GM23338 (cell line): ENCODE data around the gene TRIM15. TPM values are rescaled to one million over a fixed set of nuclear protein-coding genes. Genes with fewer than 3 reads are reported as not detected.

Experiments
- ATAC-seq: fragments of 200-7000 bp; cut with Tn5 transposase; 3 replicates; pipeline ENCODE4 v1.9.1; 2020
- DNase-seq: peaks from one replicate; pipeline ENCODE4 v3.0.0-alpha.2; 2015; ENCODE audit warnings: low spot score
- H2AFZ ChIP-seq: fragments of 200-600 bp; sonication (generic); 2 replicates; pipeline ENCODE4 v1.8.0; 2016; ENCODE audit warnings: antibody characterized with exemption, mild to moderate bottlenecking, moderate library complexity
- H3F3A ChIP-seq: fragments of 200-600 bp; sonication (generic); replicated peaks from 2 replicates; pipeline ENCODE4 v1.8.0; 2017; ENCODE audit warnings: antibody characterized with exemption, mixed run types, low read depth
- H3K27ac ChIP-seq: fragments of 200-600 bp; sonication (generic); 2 replicates; pipeline ENCODE4 v1.6.1; 2016; ENCODE audit warnings: low read depth
- H3K27me3 ChIP-seq: fragments of 200-600 bp; sonication (generic); 2 replicates; pipeline ENCODE4 v1.8.0; 2016; ENCODE audit warnings: mild to moderate bottlenecking, mixed run types, moderate library complexity; ENCODE audit not compliant: insufficient read depth
- H3K36me3 ChIP-seq: fragments of 200-600 bp; sonication (generic); 2 replicates; pipeline ENCODE4 v1.8.0; 2016; ENCODE audit warnings: mild to moderate bottlenecking; ENCODE audit not compliant: insufficient read depth
- H3K4me1 ChIP-seq: fragments of 200-600 bp; sonication (generic); 2 replicates; pipeline ENCODE4 v1.8.0; 2016; ENCODE audit warnings: mild to moderate bottlenecking, moderate library complexity; ENCODE audit not compliant: insufficient read depth
- H3K4me2 ChIP-seq: fragments of 200-600 bp; sonication (generic); 2 replicates; pipeline ENCODE4 v1.7.1; 2017; ENCODE audit warnings: mixed run types
- H3K4me3 ChIP-seq: fragments of 200-600 bp; sonication (generic); 2 replicates; pipeline ENCODE4 v1.6.1; 2016; ENCODE audit warnings: mixed run types
- H3K79me2 ChIP-seq: fragments of 200-600 bp; sonication (generic); replicated peaks from 2 replicates; pipeline ENCODE4 v1.8.0; 2017; ENCODE audit warnings: mild to moderate bottlenecking; ENCODE audit not compliant: insufficient read depth
- H3K9me2 ChIP-seq: fragments of 200-600 bp; sonication (generic); 2 replicates; pipeline ENCODE4 v1.8.0; 2017; ENCODE audit not compliant: insufficient read depth
- H4K20me1 ChIP-seq: fragments of 200-600 bp; sonication (generic); replicated peaks from 2 replicates; pipeline ENCODE4 v1.8.0; 2017; ENCODE audit warnings: mild to moderate bottlenecking; ENCODE audit not compliant: insufficient read depth
- H3K27ac Mint-ChIP-seq: 2 replicates; pipeline ENCODE4 v1.8.0; 2020; ENCODE audit warnings: inconsistent platforms, mild to moderate bottlenecking, moderate library complexity, mixed read lengths
- H3K27me3 Mint-ChIP-seq: 3 replicates; pipeline ENCODE4 v1.8.0; 2022; ENCODE audit warnings: low read depth, mild to moderate bottlenecking, moderate library complexity, mixed read lengths, inconsistent platforms; ENCODE audit not compliant: insufficient read depth, poor library complexity
- H3K36me3 Mint-ChIP-seq: 3 replicates; pipeline ENCODE4 v1.8.0; 2021; ENCODE audit warnings: low read depth, mild to moderate bottlenecking, inconsistent platforms, moderate library complexity, mixed read lengths
- H3K4me1 Mint-ChIP-seq: 3 replicates; pipeline ENCODE4 v1.8.0; 2020; ENCODE audit warnings: mild to moderate bottlenecking, inconsistent platforms, mixed read lengths
- H3K4me3 Mint-ChIP-seq: 3 replicates; pipeline ENCODE4 v1.8.0; 2021; ENCODE audit warnings: moderate library complexity, mild to moderate bottlenecking, inconsistent platforms, mixed read lengths
- H3K9me3 Mint-ChIP-seq: 3 replicates; pipeline ENCODE4 v1.8.0; 2020; ENCODE audit warnings: moderate library complexity, mild to moderate bottlenecking, inconsistent platforms, mixed read lengths
- CREB1 ChIP-seq: fragments of 250-450 bp; sonication (Bioruptor Pico); IDR thresholded peaks from 2 replicates; pipeline ENCODE4 v1.5.0; 2020; ENCODE audit warnings: low read depth, mild to moderate bottlenecking, moderate library complexity
- EZH2phosphoT487 ChIP-seq: fragments of 200-600 bp; sonication (generic); IDR thresholded peaks from one replicate; pipeline ENCODE4 v1.8.1; 2018; ENCODE audit warnings: antibody characterized with exemption; ENCODE audit not compliant: unreplicated experiment
- POLR2AphosphoS5 ChIP-seq: IDR thresholded peaks from 2 replicates; pipeline ENCODE4 v1.6.1; 2016; ENCODE audit warnings: antibody characterized with exemption, low read depth
- STAT1 ChIP-seq: IDR thresholded peaks from one replicate; pipeline ENCODE4 v1.6.1; 2016; ENCODE audit warnings: antibody characterized with exemption; ENCODE audit not compliant: unreplicated experiment
- ZNF114 ChIP-seq: fragments of 250-450 bp; sonication (Bioruptor Pico); IDR thresholded peaks from 2 replicates; pipeline ENCODE4 v1.5.0; 2020; ENCODE audit warnings: mild to moderate bottlenecking, moderate library complexity
- ZNF331 ChIP-seq: fragments of 250-450 bp; sonication (Bioruptor Pico); IDR thresholded peaks from 2 replicates; pipeline ENCODE4 v1.5.0; 2020; ENCODE audit warnings: low read depth, mild to moderate bottlenecking, moderate library complexity
- polyA plus RNA-seq: library from polyadenylated mRNA; unstranded; fragments of >200 nt; fragmentation: Nextera tagmentation; extraction: Ambion mirVana; gene quantifications from 2 replicates; pipeline ENCODE4 v1.2.1, GENCODE V29; 2016
- total RNA-seq: library from RNA; depleted of rRNA; stranded (reverse); fragments of >200 nt; shearing (Covaris generic); gene quantifications from 2 replicates; pipeline ENCODE4 v1.2.3, GENCODE V29; 2014
- TF ChIP-seq, protein P1 (sequence below): fragments of 250-450 bp; sonication (Bioruptor Pico); IDR thresholded peaks from 2 replicates; pipeline ENCODE4 v1.5.0; 2020; ENCODE audit warnings: mild to moderate bottlenecking, moderate library complexity
- TF ChIP-seq, protein P2 (sequence below), 2 experiments: fragments of 200-600 bp in 1 of 2; sonication (generic) in 1 of 2; conservative IDR thresholded peaks; 2 replicates each; pipeline versions ENCODE4 v1.5.1 to v1.6.1; 2016 to 2017; ENCODE audit warnings: antibody characterized with exemption in 2 of 2, low read depth in 2 of 2, mild to moderate bottlenecking in 2 of 2, moderate library complexity in 1 of 2

The TRIM15 gene
- total and polyA plus RNA-seq, 2 experiments from 2014 or later: 0.21 to 1.0 TPM

DNA sequence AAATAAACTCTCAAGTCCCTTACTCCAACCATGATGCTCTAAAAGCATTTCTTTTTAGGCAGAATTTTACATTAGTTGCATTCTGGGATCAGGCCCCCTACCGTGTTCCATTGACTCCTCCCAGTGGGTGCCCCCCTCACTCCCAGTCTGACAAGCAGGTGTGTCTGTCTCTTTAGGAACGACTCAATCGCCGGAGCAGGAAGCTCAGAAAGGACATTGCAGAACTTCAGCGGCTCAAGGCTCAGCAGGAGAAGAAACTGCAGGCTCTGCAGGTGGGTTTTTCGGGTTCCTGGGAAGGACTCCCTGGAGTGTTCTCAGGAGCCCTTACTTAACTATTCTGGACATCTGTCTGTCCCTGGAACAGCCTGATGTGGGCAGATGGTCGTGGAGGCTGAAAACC is 17.5 kb upstream of the TRIM15 start:
- H2AFZ ChIP-seq: no peak overlapping the region
- ATAC-seq: peak; percentile 74
- peaks cover 5% of the 10 kb centered on the region for H3K4me1 Mint-ChIP-seq
- H3K27me3 Mint-ChIP-seq: no peaks in the 10 kb centered on the region
- no peaks in the 10 kb centered on the region for H3K79me2 ChIP-seq
- H3K27ac ChIP-seq: no peak overlapping the region
- H3F3A ChIP-seq: no peaks in the 10 kb centered on the region
- no peak overlapping the region for H3K4me3 ChIP-seq
- no peaks in the 10 kb centered on the region for H3K36me3 Mint-ChIP-seq
- no peak overlapping the region for H3K27ac Mint-ChIP-seq
- no peak for DNase-seq
- H3K27me3 ChIP-seq: no peaks in the 10 kb centered on the region
- peak overlapping the region; percentile 51; the same call in 1 of the 2 replicates for H3K4me2 ChIP-seq
- H3K4me1 ChIP-seq: no peaks in the 10 kb centered on the region
- no peaks in the 10 kb centered on the region for H4K20me1 ChIP-seq
- no peaks in the 10 kb centered on the region for H3K9me2 ChIP-seq
- no peak for TF ChIP-seq CREB1 (CRISPR knock-in tag)
- no peak for TF ChIP-seq ZNF114
- no peak for TF ChIP-seq POLR2AphosphoS5
- TF ChIP-seq, protein P1, sequence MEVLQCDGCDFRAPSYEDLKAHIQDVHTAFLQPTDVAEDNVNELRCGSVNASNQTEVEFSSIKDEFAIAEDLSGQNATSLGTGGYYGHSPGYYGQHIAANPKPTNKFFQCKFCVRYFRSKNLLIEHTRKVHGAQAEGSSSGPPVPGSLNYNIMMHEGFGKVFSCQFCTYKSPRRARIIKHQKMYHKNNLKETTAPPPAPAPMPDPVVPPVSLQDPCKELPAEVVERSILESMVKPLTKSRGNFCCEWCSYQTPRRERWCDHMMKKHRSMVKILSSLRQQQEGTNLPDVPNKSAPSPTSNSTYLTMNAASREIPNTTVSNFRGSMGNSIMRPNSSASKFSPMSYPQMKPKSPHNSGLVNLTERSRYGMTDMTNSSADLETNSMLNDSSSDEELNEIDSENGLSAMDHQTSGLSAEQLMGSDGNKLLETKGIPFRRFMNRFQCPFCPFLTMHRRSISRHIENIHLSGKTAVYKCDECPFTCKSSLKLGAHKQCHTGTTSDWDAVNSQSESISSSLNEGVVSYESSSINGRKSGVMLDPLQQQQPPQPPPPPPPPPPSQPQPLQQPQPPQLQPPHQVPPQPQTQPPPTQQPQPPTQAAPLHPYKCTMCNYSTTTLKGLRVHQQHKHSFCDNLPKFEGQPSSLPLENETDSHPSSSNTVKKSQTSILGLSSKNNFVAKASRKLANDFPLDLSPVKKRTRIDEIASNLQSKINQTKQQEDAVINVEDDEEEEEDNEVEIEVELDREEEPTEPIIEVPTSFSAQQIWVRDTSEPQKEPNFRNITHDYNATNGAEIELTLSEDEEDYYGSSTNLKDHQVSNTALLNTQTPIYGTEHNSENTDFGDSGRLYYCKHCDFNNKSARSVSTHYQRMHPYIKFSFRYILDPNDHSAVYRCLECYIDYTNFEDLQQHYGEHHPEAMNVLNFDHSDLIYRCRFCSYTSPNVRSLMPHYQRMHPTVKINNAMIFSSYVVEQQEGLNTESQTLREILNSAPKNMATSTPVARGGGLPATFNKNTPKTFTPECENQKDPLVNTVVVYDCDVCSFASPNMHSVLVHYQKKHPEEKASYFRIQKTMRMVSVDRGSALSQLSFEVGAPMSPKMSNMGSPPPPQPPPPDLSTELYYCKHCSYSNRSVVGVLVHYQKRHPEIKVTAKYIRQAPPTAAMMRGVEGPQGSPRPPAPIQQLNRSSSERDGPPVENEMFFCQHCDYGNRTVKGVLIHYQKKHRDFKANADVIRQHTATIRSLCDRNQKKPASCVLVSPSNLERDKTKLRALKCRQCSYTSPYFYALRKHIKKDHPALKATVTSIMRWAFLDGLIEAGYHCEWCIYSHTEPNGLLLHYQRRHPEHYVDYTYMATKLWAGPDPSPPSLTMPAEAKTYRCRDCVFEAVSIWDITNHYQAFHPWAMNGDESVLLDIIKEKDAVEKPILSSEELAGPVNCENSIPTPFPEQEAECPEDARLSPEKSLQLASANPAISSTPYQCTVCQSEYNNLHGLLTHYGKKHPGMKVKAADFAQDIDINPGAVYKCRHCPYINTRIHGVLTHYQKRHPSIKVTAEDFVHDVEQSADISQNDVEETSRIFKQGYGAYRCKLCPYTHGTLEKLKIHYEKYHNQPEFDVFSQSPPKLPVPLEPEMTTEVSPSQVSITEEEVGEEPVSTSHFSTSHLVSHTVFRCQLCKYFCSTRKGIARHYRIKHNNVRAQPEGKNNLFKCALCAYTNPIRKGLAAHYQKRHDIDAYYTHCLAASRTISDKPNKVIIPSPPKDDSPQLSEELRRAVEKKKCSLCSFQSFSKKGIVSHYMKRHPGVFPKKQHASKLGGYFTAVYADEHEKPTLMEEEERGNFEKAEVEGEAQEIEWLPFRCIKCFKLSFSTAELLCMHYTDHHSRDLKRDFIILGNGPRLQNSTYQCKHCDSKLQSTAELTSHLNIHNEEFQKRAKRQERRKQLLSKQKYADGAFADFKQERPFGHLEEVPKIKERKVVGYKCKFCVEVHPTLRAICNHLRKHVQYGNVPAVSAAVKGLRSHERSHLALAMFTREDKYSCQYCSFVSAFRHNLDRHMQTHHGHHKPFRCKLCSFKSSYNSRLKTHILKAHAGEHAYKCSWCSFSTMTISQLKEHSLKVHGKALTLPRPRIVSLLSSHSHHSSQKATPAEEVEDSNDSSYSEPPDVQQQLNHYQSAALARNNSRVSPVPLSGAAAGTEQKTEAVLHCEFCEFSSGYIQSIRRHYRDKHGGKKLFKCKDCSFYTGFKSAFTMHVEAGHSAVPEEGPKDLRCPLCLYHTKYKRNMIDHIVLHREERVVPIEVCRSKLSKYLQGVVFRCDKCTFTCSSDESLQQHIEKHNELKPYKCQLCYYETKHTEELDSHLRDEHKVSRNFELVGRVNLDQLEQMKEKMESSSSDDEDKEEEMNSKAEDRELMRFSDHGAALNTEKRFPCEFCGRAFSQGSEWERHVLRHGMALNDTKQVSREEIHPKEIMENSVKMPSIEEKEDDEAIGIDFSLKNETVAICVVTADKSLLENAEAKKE (CRISPR knock-in tag): no peak
- no peak for TF ChIP-seq EZH2phosphoT487
- TF ChIP-seq ZNF331 (CRISPR knock-in tag): no peak
- no peak overlapping the region for H3K4me3 Mint-ChIP-seq
- no peaks in the 10 kb centered on the region for H3K9me3 Mint-ChIP-seq
- no peaks in the 10 kb centered on the region for H3K36me3 ChIP-seq

DNA sequence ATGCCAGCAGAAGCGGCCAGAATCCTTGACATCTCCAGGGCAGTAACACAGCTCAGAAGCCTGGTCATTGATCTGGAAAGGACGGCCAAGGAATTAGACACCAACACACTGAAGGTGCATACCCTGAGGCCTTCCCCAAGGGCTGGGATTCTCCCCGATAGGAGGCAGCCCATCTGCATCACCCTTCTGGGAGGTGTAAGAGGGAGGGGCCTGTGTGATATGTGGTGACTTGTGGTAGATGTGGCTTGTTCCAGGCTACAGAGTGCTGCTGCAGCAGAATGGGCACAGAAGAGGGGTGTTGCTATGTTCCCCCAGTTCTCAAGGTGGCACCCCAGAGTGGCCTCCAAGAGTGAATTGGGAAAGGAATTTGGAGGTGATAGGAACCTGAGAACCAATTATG is 16.2 kb upstream of the TRIM15 start:
- Mint-ChIP-seq H3K9me3 (no peaks in the 10 kb centered on the region), H3K4me1 (peaks cover 5% of the 10 kb centered on the region), H3K27ac (no peak overlapping the region), H3K4me3 (no peak overlapping the region), H3K36me3 (no peaks in the 10 kb centered on the region), H3K27me3 (no peaks in the 10 kb centered on the region)
- Histone ChIP-seq H4K20me1 (no peaks in the 10 kb centered on the region), H3K27ac (no peak overlapping the region), H3K4me2 (no peak overlapping the region), H3K36me3 (no peaks in the 10 kb centered on the region), H3K79me2 (no peaks in the 10 kb centered on the region), H3K4me1 (no peaks in the 10 kb centered on the region), H3F3A (no peaks in the 10 kb centered on the region), H3K9me2 (no peaks in the 10 kb centered on the region), H2AFZ (no peak overlapping the region), H3K4me3 (no peak overlapping the region), H3K27me3 (no peaks in the 10 kb centered on the region)
- no peak for DNase-seq
- ATAC-seq: no peak; the same call in 2 of the 3 replicates
- no peak for TF ChIP-seq STAT1
- TF ChIP-seq POLR2AphosphoS5: no peak
- TF ChIP-seq, protein P2, sequence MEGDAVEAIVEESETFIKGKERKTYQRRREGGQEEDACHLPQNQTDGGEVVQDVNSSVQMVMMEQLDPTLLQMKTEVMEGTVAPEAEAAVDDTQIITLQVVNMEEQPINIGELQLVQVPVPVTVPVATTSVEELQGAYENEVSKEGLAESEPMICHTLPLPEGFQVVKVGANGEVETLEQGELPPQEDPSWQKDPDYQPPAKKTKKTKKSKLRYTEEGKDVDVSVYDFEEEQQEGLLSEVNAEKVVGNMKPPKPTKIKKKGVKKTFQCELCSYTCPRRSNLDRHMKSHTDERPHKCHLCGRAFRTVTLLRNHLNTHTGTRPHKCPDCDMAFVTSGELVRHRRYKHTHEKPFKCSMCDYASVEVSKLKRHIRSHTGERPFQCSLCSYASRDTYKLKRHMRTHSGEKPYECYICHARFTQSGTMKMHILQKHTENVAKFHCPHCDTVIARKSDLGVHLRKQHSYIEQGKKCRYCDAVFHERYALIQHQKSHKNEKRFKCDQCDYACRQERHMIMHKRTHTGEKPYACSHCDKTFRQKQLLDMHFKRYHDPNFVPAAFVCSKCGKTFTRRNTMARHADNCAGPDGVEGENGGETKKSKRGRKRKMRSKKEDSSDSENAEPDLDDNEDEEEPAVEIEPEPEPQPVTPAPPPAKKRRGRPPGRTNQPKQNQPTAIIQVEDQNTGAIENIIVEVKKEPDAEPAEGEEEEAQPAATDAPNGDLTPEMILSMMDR (conservative IDR thresholded peaks at IDR 0.05; ENCODE audit: low read depth in 2 of 2): no peak
- no peak for TF ChIP-seq CREB1 (CRISPR knock-in tag)
- no peak for TF ChIP-seq EZH2phosphoT487
